ENCODE data around the gene IL1R2. TPM values are rescaled to one million over a fixed set of nuclear protein-coding genes. Genes with fewer than 3 reads are reported as not detected.

The IL1R2 gene
- total and polyA plus RNA-seq, 9 of the 15 experiments (the other 6 are each of a cell fraction or from before 2014, with no cell fraction given), result 0.13 TPM; not detected in 8

GRCh38 chr2:101948625-101949155, 43.1 kb upstream of the IL1R2 start:
- no peak overlapping the region for H3K9ac ChIP-seq (ENCODE audit: insufficient read depth in 1 of 2, low read depth in 2 of 2, low read length in 2 of 2)
- CTCF ChIA-PET (ENCODE audit: low intra/inter-chr PET ratio), result no interaction called here
- no peaks in the 10 kb centered on the region for H3K9me3 ChIP-seq (replicated peaks; ENCODE audit: control insufficient read depth, insufficient read depth, low read depth, low read length)
- no peaks in the 10 kb centered on the region for H3K79me2 ChIP-seq (ENCODE audit: control insufficient read depth, insufficient read depth, low read length)
- no peak overlapping the region for H3K4me3 ChIP-seq
- ATAC-seq (no peak), DNase-seq (ENCODE audit: extremely low read depth in 1 of 4, low spot score in 3 of 4) (no peak), FAIRE-seq (no peak)
- in situ Hi-C loops (cut with MboI), result no loop called here
- no peak overlapping the region for H2AFZ ChIP-seq (ENCODE audit: low read depth, low read length)
- peaks cover 1 to 4% of the 10 kb centered on the region in 2 experiments; a peak in 3 of 5 replicates for H3K27me3 ChIP-seq (ENCODE audit: control insufficient read depth in 2 of 2, insufficient read depth in 2 of 2, low read length in 2 of 2)
- intact Hi-C loops (cut with micrococcal nuclease), result no loop called here
- no peaks in the 10 kb centered on the region for H3K4me1 ChIP-seq (replicated peaks in 1 of 2; ENCODE audit: control insufficient read depth in 2 of 2, insufficient read depth in 2 of 2, low read length in 2 of 2)
- H3K9me1 ChIP-seq (ENCODE audit: control insufficient read depth, insufficient read depth, low read length), result no peaks in the 10 kb centered on the region
- POLR2A ChIA-PET, result no interaction called here
- no TSS peak for BruUV-seq (replicated peaks)
- H3K27ac ChIP-seq (ENCODE audit: extremely low read depth, low read depth, low read length), result no peak overlapping the region
- H3K4me2 ChIP-seq (ENCODE audit: insufficient read depth, low read length), result no peak overlapping the region
- TF ChIP-seq ELF2 (CRISPR knock-in tag; IDR thresholded peaks at IDR 0.05), result no peak
- no peak for TF ChIP-seq MCM5 (IDR thresholded peaks at IDR 0.05; ENCODE audit: low read depth)
- no peak for TF ChIP-seq SRSF7 (optimal IDR thresholded peaks at IDR 0.05; ENCODE audit: low read depth, low read length)
- TF ChIP-seq EZH2 (IDR thresholded peaks at IDR 0.05; ENCODE audit: borderline replicate concordance, low read depth, low read length), result no peak
- TF ChIP-seq DMBX1 (CRISPR knock-in tag; IDR thresholded peaks at IDR 0.05; ENCODE audit: borderline replicate concordance), result no peak
- TF ChIP-seq RFX7 (CRISPR knock-in tag; IDR thresholded peaks at IDR 0.05), result no peak
- TF ChIP-seq HIVEP1 (CRISPR knock-in tag; IDR thresholded peaks at IDR 0.05), result no peak
- no peak for TF ChIP-seq RREB1 (CRISPR knock-in tag; IDR thresholded peaks at IDR 0.05)
- no peak for TF ChIP-seq FOXP1 (CRISPR knock-in tag; IDR thresholded peaks at IDR 0.05)
- no peak for TF ChIP-seq ZNF551 (CRISPR knock-in tag; IDR thresholded peaks at IDR 0.05)
- TF ChIP-seq, protein P1, sequence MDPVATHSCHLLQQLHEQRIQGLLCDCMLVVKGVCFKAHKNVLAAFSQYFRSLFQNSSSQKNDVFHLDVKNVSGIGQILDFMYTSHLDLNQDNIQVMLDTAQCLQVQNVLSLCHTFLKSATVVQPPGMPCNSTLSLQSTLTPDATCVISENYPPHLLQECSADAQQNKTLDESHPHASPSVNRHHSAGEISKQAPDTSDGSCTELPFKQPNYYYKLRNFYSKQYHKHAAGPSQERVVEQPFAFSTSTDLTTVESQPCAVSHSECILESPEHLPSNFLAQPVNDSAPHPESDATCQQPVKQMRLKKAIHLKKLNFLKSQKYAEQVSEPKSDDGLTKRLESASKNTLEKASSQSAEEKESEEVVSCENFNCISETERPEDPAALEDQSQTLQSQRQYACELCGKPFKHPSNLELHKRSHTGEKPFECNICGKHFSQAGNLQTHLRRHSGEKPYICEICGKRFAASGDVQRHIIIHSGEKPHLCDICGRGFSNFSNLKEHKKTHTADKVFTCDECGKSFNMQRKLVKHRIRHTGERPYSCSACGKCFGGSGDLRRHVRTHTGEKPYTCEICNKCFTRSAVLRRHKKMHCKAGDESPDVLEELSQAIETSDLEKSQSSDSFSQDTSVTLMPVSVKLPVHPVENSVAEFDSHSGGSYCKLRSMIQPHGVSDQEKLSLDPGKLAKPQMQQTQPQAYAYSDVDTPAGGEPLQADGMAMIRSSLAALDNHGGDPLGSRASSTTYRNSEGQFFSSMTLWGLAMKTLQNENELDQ (CRISPR knock-in tag; IDR thresholded peaks at IDR 0.05; ENCODE audit: borderline replicate concordance), result no peak
- TF ChIP-seq HNRNPH1 (optimal IDR thresholded peaks at IDR 0.05; ENCODE audit: low read depth, low read length), result no peak
- TF ChIP-seq ZZZ3 (IDR thresholded peaks at IDR 0.05), result no peak
- TF ChIP-seq PREB (CRISPR knock-in tag; IDR thresholded peaks at IDR 0.05), result no peak
- TF ChIP-seq CBX8 (IDR thresholded peaks at IDR 0.05; ENCODE audit: borderline replicate concordance, extremely low read depth, low read depth, low read length, poor library complexity, severe bottlenecking), result no peak
- no peaks in the 10 kb centered on the region for H3K36me3 ChIP-seq (ENCODE audit: control insufficient read depth, insufficient read depth, low read length)
- H4K20me1 ChIP-seq (replicated peaks; ENCODE audit: control insufficient read depth, insufficient read depth, low read length), result no peaks in the 10 kb centered on the region

Data from K562 (cell line).